BE2C (cell line): ENCODE measurements around the gene PCCA.
"Not testable (repeated sequence)": the region's sequence is repeated elsewhere in the genome, so short reads cannot be mapped to it uniquely, and the experiment has no call there.

Experiments used
- DNase-seq: peaks from one replicate; pipeline ENCODE4 v3.0.0-alpha.2; 2020
- H3K27me3 ChIP-seq: fragments of 250-450 bp; sonication (Bioruptor Pico); 2 replicates; pipeline ENCODE4 v1.5.1; 2020; ENCODE audit warnings: mild to moderate bottlenecking
- H3K36me3 ChIP-seq: fragments of 250-450 bp; sonication (Bioruptor Pico); 2 replicates; pipeline ENCODE4 v1.5.1; 2020; ENCODE audit warnings: mild to moderate bottlenecking
- H3K4me1 ChIP-seq: fragments of 250-450 bp; sonication (Bioruptor Pico); 2 replicates; pipeline ENCODE4 v1.5.1; 2020
- H3K4me3 ChIP-seq: 2 replicates; pipeline ENCODE4 v1.5.1; 2011; ENCODE audit warnings: low read depth, low read length
- H3K9me3 ChIP-seq: fragments of 250-450 bp; sonication (Bioruptor Pico); 2 replicates; pipeline ENCODE4 v1.5.1; 2020
- CTCF ChIP-seq: IDR thresholded peaks from 2 replicates; pipeline ENCODE4 v1.5.1; 2012; ENCODE audit warnings: mild to moderate bottlenecking, low read depth, low read length

The PCCA gene

GRCh38 chr13:100213576-100213975 is 124.7 kb downstream of the PCCA start:
- Histone ChIP-seq H3K4me3 (no peak overlapping the region), H3K27me3 (no peaks in the 10 kb centered on the region), H3K4me1 (no peaks in the 10 kb centered on the region), H3K9me3 (no peaks in the 10 kb centered on the region), H3K36me3 (no peaks in the 10 kb centered on the region)
- no peak for TF ChIP-seq CTCF
- DNase-seq, result no peak

- TF ChIP-seq CTCF, result no peak
- no peaks in the 10 kb centered on the region for H3K9me3 ChIP-seq
- no peak for DNase-seq
- no peaks in the 10 kb centered on the region for H3K4me1 ChIP-seq
- H3K36me3 ChIP-seq, result no peaks in the 10 kb centered on the region
- H3K4me3 ChIP-seq, result no peak overlapping the region
- no peaks in the 10 kb centered on the region for H3K27me3 ChIP-seq
Measured at GRCh38 chr13:100214886-100215285, 126.0 kb downstream of the PCCA start.

GRCh38 chr13:100221166-100221565 is 132.3 kb downstream of the PCCA start:
- no peaks in the 10 kb centered on the region for H3K27me3 ChIP-seq
- no peaks in the 10 kb centered on the region for H3K36me3 ChIP-seq
- TF ChIP-seq CTCF, result no peak
- H3K4me1 ChIP-seq, result no peaks in the 10 kb centered on the region
- DNase-seq, result no peak
- no peak overlapping the region for H3K4me3 ChIP-seq
- no peaks in the 10 kb centered on the region; the same call in 1 of the 2 replicates for H3K9me3 ChIP-seq

- not testable (repeated sequence) for H3K36me3 ChIP-seq, H3K9me3 ChIP-seq, DNase-seq, H3K4me3 ChIP-seq, H3K27me3 ChIP-seq, H3K4me1 ChIP-seq
Measured at GRCh38 chr13:100223966-100224530, 135.2 kb downstream of the PCCA start.

GRCh38 chr13:100229603-100230002 is 140.7 kb downstream of the PCCA start:
- no peaks in the 10 kb centered on the region for H3K9me3 ChIP-seq

GRCh38 chr13:100230769-100231149 is 141.9 kb downstream of the PCCA start:
- no peaks in the 10 kb centered on the region for H3K36me3 ChIP-seq
- no peak overlapping the region for H3K4me3 ChIP-seq
- no peak for TF ChIP-seq CTCF
- no peaks in the 10 kb centered on the region for H3K27me3 ChIP-seq
- no peaks in the 10 kb centered on the region for H3K9me3 ChIP-seq
- DNase-seq, result no peak
- H3K4me1 ChIP-seq, result no peaks in the 10 kb centered on the region; the same call in 1 of the 2 replicates

More at GRCh38 chr13:100229603-100230002, 140.7 kb downstream of the PCCA start:
- Histone ChIP-seq H3K36me3 (no peaks in the 10 kb centered on the region), H3K4me1 (no peaks in the 10 kb centered on the region; the same call in 1 of the 2 replicates), H3K4me3 (no peak overlapping the region), H3K27me3 (no peaks in the 10 kb centered on the region)
- DNase-seq, result no peak
- TF ChIP-seq CTCF, result no peak

- no peak overlapping the region for H3K4me3 ChIP-seq
- H3K4me1 ChIP-seq, result no peaks in the 10 kb centered on the region; the same call in 1 of the 2 replicates
- no peak for DNase-seq
- H3K27me3 ChIP-seq, result no peaks in the 10 kb centered on the region
- no peaks in the 10 kb centered on the region for H3K36me3 ChIP-seq
- H3K9me3 ChIP-seq, result no peaks in the 10 kb centered on the region
- TF ChIP-seq CTCF, result no peak
Measured at GRCh38 chr13:100231176-100231575, 142.3 kb downstream of the PCCA start.
